Epithelial cell of alveolus of lung (primary cell): ENCODE measurements around the gene SPNS3. TPM values are rescaled to one million over a fixed set of nuclear protein-coding genes. Genes with fewer than 3 reads are reported as not detected.

Source experiments
- total RNA-seq: library from RNA; depleted of rRNA; stranded (reverse); fragments of >200 nt; gene quantifications from 2 replicates; pipeline ENCODE4 v1.2.1, GENCODE V29; 2015

The SPNS3 gene
- not detected in 2 replicates for total RNA-seq

GRCh38 chr17:4433515-4434031, at the start of gene SPNS3:
Gene SPNS3 (plus strand): TSS chr17:4433940. CDS start chr17:4433968, 28 bp downstream.

GRCh38 chr17:4498461-4499397, 65.0 kb downstream of the SPNS3 start, which contains the start of gene SPNS2:
Gene SPNS2 (plus strand): TSS chr17:4498881. CDS start chr17:4499048, 167 bp downstream.

Other genes starting within 250 kb of the SPNS3 start
- 16.2 and 19.6 TPM in 2 replicates for gene ANKFY1, start 170.0 kb upstream of the SPNS3 start, total RNA-seq
- gene UBE2G1, start 67.3 kb upstream of the SPNS3 start, total RNA-seq = 48.4 and 63.7 TPM in 2 replicates
- gene SPNS2, start 64.9 kb downstream of the SPNS3 start, total RNA-seq = 0.26 TPM in 1 of 2 replicates, not detected in the other
- 35.1 and 54.8 TPM in 2 replicates for gene MYBBP1A, start 121.4 kb downstream of the SPNS3 start, total RNA-seq
- gene GGT6, start 126.6 kb downstream of the SPNS3 start, total RNA-seq = not detected in 2 replicates
- gene SMTNL2, start 150.6 kb downstream of the SPNS3 start, total RNA-seq = under 0.01 and 10.9 TPM in 2 replicates
- gene ALOX15, start 207.7 kb downstream of the SPNS3 start, total RNA-seq = 0.08 TPM in 1 of 2 replicates, not detected in the other